Measurements from ENCODE around the gene CTSS. TPM values are rescaled to one million over a fixed set of nuclear protein-coding genes. Genes with fewer than 3 reads are reported as not detected.
A peak's percentile ranks its signal among the peaks of the same experiment; 100 is the strongest.

The CTSS gene
- total RNA-seq (ENCODE audit: low replicate concordance) = 2.3 and 31.6 TPM in 2 replicates

GRCh38 chr1:150765296-150765976 is at the start of gene CTSS:
CTSS (minus strand) TSS chr1:150765778; CDS start chr1:150764763, 1,015 bp downstream.
- TF ChIP-seq CTCF (IDR thresholded peaks at IDR 0.05; ENCODE audit: insufficient read depth, low read length) = no peak
- peak; percentile 57 for DNase-seq (ENCODE audit: low read depth)
- peak within 1 kb of the TSS; percentile 15 for H3K4me3 ChIP-seq (ENCODE audit: low read depth, low read length)

- TF ChIP-seq CTCF (IDR thresholded peaks at IDR 0.05; ENCODE audit: insufficient read depth, low read length) = peak; percentile 93
- no peak overlapping the region for H3K4me3 ChIP-seq (ENCODE audit: low read depth, low read length)
- DNase-seq (ENCODE audit: low read depth) = peak; percentile 72
Measured at GRCh38 chr1:150813028-150813707, 47.6 kb upstream of the CTSS start.

GRCh38 chr1:150810958-150811659 is 45.5 kb upstream of the CTSS start:
- H3K4me3 ChIP-seq (ENCODE audit: low read depth, low read length) = no peak overlapping the region
- no peak for TF ChIP-seq CTCF (IDR thresholded peaks at IDR 0.05; ENCODE audit: insufficient read depth, low read length)
- no peak for DNase-seq (ENCODE audit: low read depth)

GRCh38 chr1:150809651-150810050 is 44.1 kb upstream of the CTSS start:
- DNase-seq (ENCODE audit: low read depth) = peak; percentile 67
- H3K4me3 ChIP-seq (ENCODE audit: low read depth, low read length) = no peak overlapping the region
- no peak for TF ChIP-seq CTCF (IDR thresholded peaks at IDR 0.05; ENCODE audit: insufficient read depth, low read length)

GRCh38 chr1:150808846-150809245 is 43.3 kb upstream of the CTSS start:
- no peak for TF ChIP-seq CTCF (IDR thresholded peaks at IDR 0.05; ENCODE audit: insufficient read depth, low read length)
- DNase-seq (ENCODE audit: low read depth) = peak; percentile 73
- no peak overlapping the region for H3K4me3 ChIP-seq (ENCODE audit: low read depth, low read length)

- H3K4me3 ChIP-seq (ENCODE audit: low read depth, low read length) = peak within 1 kb of the TSS; percentile 66
- peak; percentile 71 for DNase-seq (ENCODE audit: low read depth)
- TF ChIP-seq CTCF (IDR thresholded peaks at IDR 0.05; ENCODE audit: insufficient read depth, low read length) = no peak
Measured at GRCh38 chr1:150808121-150808520, 42.5 kb upstream of the CTSS start, which contains the start of gene CTSK. CTSK (minus strand) TSS chr1:150808260; CDS start chr1:150806805, 1,455 bp downstream.
